ENCODE measurements around the gene CCDC9.
A peak's percentile ranks its signal among the peaks of the same experiment; 100 is the strongest.
"Not testable (repeated sequence)": the region's sequence is repeated elsewhere in the genome, so short reads cannot be mapped to it uniquely, and the experiment has no call there.

Gene CCDC9

GRCh38 chr19:47232422-47233211 is 23.7 kb upstream of the CCDC9 start:
- no peak for DNase-seq (ENCODE audit: low spot score)

- no peak for DNase-seq (ENCODE audit: low spot score)
Observed at GRCh38 chr19:47236072-47236675, 20.2 kb upstream of the CCDC9 start.

- no peak for DNase-seq (ENCODE audit: low spot score)
Observed at GRCh38 chr19:47239152-47239551, 17.2 kb upstream of the CCDC9 start.

- no peak for DNase-seq (ENCODE audit: low spot score)
Observed at GRCh38 chr19:47239610-47240296, 16.6 kb upstream of the CCDC9 start.

- DNase-seq (ENCODE audit: low spot score) = no peak
Observed at GRCh38 chr19:47240556-47240955, 15.8 kb upstream of the CCDC9 start.

GRCh38 chr19:47240996-47241918 is 15.1 kb upstream of the CCDC9 start:
- DNase-seq (ENCODE audit: low spot score) = peak; percentile 47

GRCh38 chr19:47241919-47242577 is 14.3 kb upstream of the CCDC9 start:
- DNase-seq (ENCODE audit: low spot score) = no peak

GRCh38 chr19:47243364-47243775 is 13.0 kb upstream of the CCDC9 start:
- no peak for DNase-seq (ENCODE audit: low spot score)

- DNase-seq (ENCODE audit: low spot score) = peak; percentile 79
Observed at GRCh38 chr19:47243776-47244547, 12.4 kb upstream of the CCDC9 start.

- peak; percentile 60 for DNase-seq (ENCODE audit: low spot score)
Observed at GRCh38 chr19:47247308-47247990, 8.9 kb upstream of the CCDC9 start.

GRCh38 chr19:47253016-47253415 is 3.3 kb upstream of the CCDC9 start:
- not testable (repeated sequence) for DNase-seq (ENCODE audit: low spot score)

- DNase-seq (ENCODE audit: low spot score) = no peak
Observed at GRCh38 chr19:47253467-47253881, 2.9 kb upstream of the CCDC9 start.

- no peak for DNase-seq (ENCODE audit: low spot score)
Observed at GRCh38 chr19:47253970-47254369, 2.4 kb upstream of the CCDC9 start.

GRCh38 chr19:47256693-47257410 is 527 bp downstream of the CCDC9 start:
- DNase-seq (ENCODE audit: low spot score) = peak; percentile 100

- no peak for DNase-seq (ENCODE audit: low spot score)
Observed at GRCh38 chr19:47257411-47258169, 1.3 kb downstream of the CCDC9 start.

GRCh38 chr19:47258434-47258833 is 2.1 kb downstream of the CCDC9 start:
- no peak for DNase-seq (ENCODE audit: low spot score)

GRCh38 chr19:47258895-47259555 is 2.7 kb downstream of the CCDC9 start:
- no peak for DNase-seq (ENCODE audit: low spot score)

GRCh38 chr19:47260476-47260875 is 4.2 kb downstream of the CCDC9 start:
- no peak for DNase-seq (ENCODE audit: low spot score)
